Esophagus muscularis mucosa (tissue), 4 donors: ENCODE results near the gene PCDHGB3. TPM values are rescaled to one million over a fixed set of nuclear protein-coding genes. Genes with fewer than 3 reads are reported as not detected.

Experiments
- DNase-seq: peaks from one replicate; pipeline ENCODE4 v3.0.0-alpha.2; 2017; ENCODE audit errors: extremely low spot score
- H3K27ac ChIP-seq, 4 donors: fragments of 200-600 bp; sonication (generic); replicated peaks in 1 of 4; 1 replicate in 3 of 4; 2 replicates in 1 of 4; pipeline ENCODE4 v1.5.1; 2016 to 2019; ENCODE audit warnings: mild to moderate bottlenecking in 1 of 4
- H3K27me3 ChIP-seq, 4 donors: fragments of 200-600 bp; sonication (generic); one replicate each; pipeline versions ENCODE4 v1.5.1 to v1.6.0; 2016 to 2019
- H3K36me3 ChIP-seq, 4 donors: fragments of 200-600 bp; sonication (generic); one replicate each; pipeline ENCODE4 v1.5.1; 2016 to 2019
- H3K4me1 ChIP-seq, 4 donors: fragments of 200-600 bp; sonication (generic); one replicate each; pipeline ENCODE4 v1.5.1; 2016 to 2019
- H3K4me3 ChIP-seq, 4 donors: fragments of 200-600 bp; sonication (generic); 1 replicate in 2 of 4; 2 replicates in 2 of 4; pipeline ENCODE4 v1.5.1; 2016 to 2019; ENCODE audit warnings: mild to moderate bottlenecking in 4 of 4, moderate library complexity in 1 of 4
- H3K9me3 ChIP-seq, 4 donors: fragments of 200-600 bp; sonication (generic); 1 replicate in 3 of 4; 2 replicates in 1 of 4; pipeline ENCODE4 v1.5.1; 2016 to 2019
- CTCF ChIP-seq, 3 experiments: fragments of 200-600 bp in 2 of 3; fragments of 450-650 bp in 1 of 3; sonication (generic) in 2 of 3; IDR thresholded peaks; one replicate each; pipeline ENCODE4 v1.5.1; 2017 to 2019; ENCODE audit warnings: antibody characterized with exemption in 3 of 3, mild to moderate bottlenecking in 2 of 3, moderate library complexity in 1 of 3
- EP300 ChIP-seq: sonication (generic); formaldehyde crosslinking; IDR thresholded peaks from one replicate; pipeline ENCODE4 v1.6.1; 2017; ENCODE audit warnings: antibody characterized with exemption
- POLR2A ChIP-seq: fragments of 450-650 bp; IDR thresholded peaks from one replicate; pipeline ENCODE4 v1.6.1; 2017; ENCODE audit warnings: antibody characterized with exemption, moderate library complexity, mild to moderate bottlenecking, low read depth
- POLR2AphosphoS5 ChIP-seq, 2 donors: sonication (generic); formaldehyde crosslinking; IDR thresholded peaks; one replicate each; pipeline ENCODE4 v1.6.1; 2017; ENCODE audit warnings: antibody characterized with exemption in 2 of 2
- whole genome bisulfite sequencing: methylation state at CpG from one replicate; pipeline ENCODE4 v1.1.5; 2018; 5-methylcytosine and 5-hydroxymethylcytosine counted together
- intact Hi-C: fragments of 100-400 bp; cut with DNase I; formaldehyde crosslinking; loops from one replicate; pipeline ENCODE4 v1.15.1; 2023
- total RNA-seq, 4 donors: library from RNA; depleted of rRNA; stranded (reverse); fragments of >200 nt; gene quantifications; one replicate each; pipeline versions ENCODE4 v1.1.0 to v1.2.1, GENCODE V29; 2016

Gene PCDHGB3
- total RNA-seq, 4 donors from 2014 or later, result 2.5 to 7.5 (median 3.8) TPM

GRCh38 chr5:141351591-141351990, 18.5 kb upstream of the PCDHGB3 start:
- DNase-seq, result no peak
- intact Hi-C loops, result loop anchor here (10.0 kb wide), 1 partner anchor 213 kb away; no protein-coding TSS in a partner anchor
- Histone ChIP-seq H3K36me3 (no peaks in the 10 kb centered on the region), H3K27me3 (peaks cover 0 to 29% (median 3%) of the 10 kb centered on the region in 4 donors), H3K9me3 (peaks cover 4 to 96% (median 88%) of the 10 kb centered on the region in 4 donors), H3K4me3 (no peak overlapping the region), H3K4me1 (no peaks in the 10 kb centered on the region), H3K27ac (no peak overlapping the region)
- no CpG with 5 or more reads among the region's 36 CpGs for WGBS
- TF ChIP-seq CTCF (IDR thresholded peaks at IDR 0.05), result no peak
- TF ChIP-seq POLR2AphosphoS5 (IDR thresholded peaks at IDR 0.05), result no peak
- TF ChIP-seq EP300, result no peak
- no peak for TF ChIP-seq POLR2A

GRCh38 chr5:141354900-141355469, 15.1 kb upstream of the PCDHGB3 start, which contains the start of gene PCDHGA4:
TSS of gene PCDHGA4 (plus strand) at chr5:141355021. CDS start at chr5:141355108, 87 bp downstream.
- Histone ChIP-seq H3K4me3 (peak within 1 kb of the TSS; percentile 21 to 48 (median 43)), H3K9me3 (peaks cover 10 to 98% (median 95%) of the 10 kb centered on the region in 4 donors), H3K36me3 (no peaks in the 10 kb centered on the region), H3K27me3 (peaks cover 0 to 23% (median 3%) of the 10 kb centered on the region in 4 donors), H3K4me1 (no peaks in the 10 kb centered on the region), H3K27ac (no peak within 1 kb of the TSS)
- WGBS, result 16% methylated on average over 13 of the region's 29 CpGs
- intact Hi-C loops, result loop anchor here (10.0 kb wide), 1 partner anchor 210 kb away; no protein-coding TSS in a partner anchor
- TF ChIP-seq POLR2A (no peak), EP300 (no peak), CTCF (IDR thresholded peaks at IDR 0.05) (peak; percentile 30 to 33 (median 32))
- DNase-seq, result no peak

- DNase-seq, result no peak
- TF ChIP-seq POLR2AphosphoS5 (IDR thresholded peaks at IDR 0.05), result no peak
- no peak for TF ChIP-seq CTCF (IDR thresholded peaks at IDR 0.05)
- no peak for TF ChIP-seq EP300
- no peak for TF ChIP-seq POLR2A
- Histone ChIP-seq H3K27ac (no peak overlapping the region), H3K36me3 (no peaks in the 10 kb centered on the region), H3K9me3 (peaks cover 10 to 98% (median 95%) of the 10 kb centered on the region in 4 donors), H3K27me3 (peaks cover 0 to 22% (median 3%) of the 10 kb centered on the region in 4 donors), H3K4me1 (no peaks in the 10 kb centered on the region), H3K4me3 (peak overlapping the region; percentile 21 to 48 (median 43))
- intact Hi-C loops, result loop anchor here (10.0 kb wide), 1 partner anchor 209 kb away; no protein-coding TSS in a partner anchor
- 48% methylated on average over 24 of the region's 24 CpGs for WGBS
Measured at GRCh38 chr5:141355641-141356040, 14.4 kb upstream of the PCDHGB3 start.

GRCh38 chr5:141356133-141356532, 13.9 kb upstream of the PCDHGB3 start:
- TF ChIP-seq CTCF (IDR thresholded peaks at IDR 0.05) (no peak), POLR2A (no peak), EP300 (no peak), POLR2AphosphoS5 (IDR thresholded peaks at IDR 0.05) (no peak)
- Histone ChIP-seq H3K27me3 (peaks cover 0 to 17% (median 2%) of the 10 kb centered on the region in 4 donors), H3K9me3 (peaks cover 10 to 98% (median 95%) of the 10 kb centered on the region in 4 donors), H3K36me3 (no peaks in the 10 kb centered on the region), H3K27ac (no peak overlapping the region), H3K4me1 (no peaks in the 10 kb centered on the region), H3K4me3 (no peak overlapping the region)
- intact Hi-C loops, result loop anchor here (10.0 kb wide), 1 partner anchor 209 kb away; no protein-coding TSS in a partner anchor
- 78% methylated on average over 5 of the region's 5 CpGs for WGBS
- DNase-seq, result no peak
